HCT116 (cell line): ENCODE results near the gene DOCK4.

Source experiments
- EZH2 ChIP-seq: fragments of 200-600 bp; sonication (generic); IDR thresholded peaks from 2 replicates; pipeline ENCODE4 v1.6.1; 2017; ENCODE audit warnings: antibody characterized with exemption, mixed run types
- POLR2A ChIP-seq: IDR thresholded peaks from 2 replicates; pipeline ENCODE4 v1.7.0; 2011; ENCODE audit warnings: borderline replicate concordance; ENCODE audit not compliant: insufficient read depth, insufficient read length; ENCODE audit errors: extremely low read depth
- SP1 ChIP-seq: IDR thresholded peaks from 2 replicates; pipeline ENCODE4 v1.6.1; 2012; ENCODE audit warnings: low read depth
- TCF7L2 ChIP-seq: IDR thresholded peaks from 2 replicates; pipeline ENCODE4 v1.7.0; 2011; ENCODE audit warnings: borderline replicate concordance, inconsistent platforms; ENCODE audit not compliant: insufficient read depth, insufficient read length; ENCODE audit errors: extremely low read depth
- TF ChIP-seq, protein P1 (sequence below), 3 experiments: fragments of 200-600 bp in 1 of 3; sonication (generic) in 1 of 3; IDR thresholded peaks in 2 of 3; conservative IDR thresholded peaks in 1 of 3; 2 replicates each; pipeline ENCODE4 v1.5.1; 2012 to 2017; ENCODE audit warnings: low read depth in 2 of 3, low read length in 2 of 3, antibody characterized with exemption in 1 of 3, borderline replicate concordance in 1 of 3, control low read depth in 1 of 3, mild to moderate bottlenecking in 1 of 3, mixed read lengths in 1 of 3, mixed run types in 1 of 3, moderate library complexity in 1 of 3; ENCODE audit not compliant: insufficient read depth in 1 of 3
- TF ChIP-seq, protein P2 (sequence below): IDR thresholded peaks from 2 replicates; pipeline ENCODE4 v1.6.1; 2012; ENCODE audit warnings: low read depth
- TF ChIP-seq, protein P3 (sequence below): IDR thresholded peaks from 2 replicates; pipeline ENCODE4 v1.6.1; 2012
- TF ChIP-seq, protein P4 (sequence below): IDR thresholded peaks from 2 replicates; pipeline ENCODE4 v1.6.1; 2012

DNA sequence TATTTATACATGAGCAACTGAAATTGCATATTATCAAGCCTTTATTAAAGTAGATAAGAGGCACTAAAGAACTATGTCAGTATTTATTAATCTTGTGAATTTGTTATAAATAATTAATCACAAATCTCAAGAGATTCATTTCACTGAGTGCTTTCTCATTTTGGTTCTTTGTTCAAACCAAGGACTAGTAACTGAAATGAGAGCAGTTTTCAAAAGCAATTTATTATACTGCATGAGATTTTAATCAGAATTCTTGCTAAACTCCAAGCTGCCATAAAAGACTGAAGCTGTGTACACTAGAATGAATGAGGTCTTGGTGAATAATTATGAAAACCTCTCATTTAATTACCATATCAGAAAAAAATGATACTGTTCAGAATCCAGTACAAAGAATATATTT is 419.1 kb downstream of the DOCK4 start:
- TF ChIP-seq, protein P1, sequence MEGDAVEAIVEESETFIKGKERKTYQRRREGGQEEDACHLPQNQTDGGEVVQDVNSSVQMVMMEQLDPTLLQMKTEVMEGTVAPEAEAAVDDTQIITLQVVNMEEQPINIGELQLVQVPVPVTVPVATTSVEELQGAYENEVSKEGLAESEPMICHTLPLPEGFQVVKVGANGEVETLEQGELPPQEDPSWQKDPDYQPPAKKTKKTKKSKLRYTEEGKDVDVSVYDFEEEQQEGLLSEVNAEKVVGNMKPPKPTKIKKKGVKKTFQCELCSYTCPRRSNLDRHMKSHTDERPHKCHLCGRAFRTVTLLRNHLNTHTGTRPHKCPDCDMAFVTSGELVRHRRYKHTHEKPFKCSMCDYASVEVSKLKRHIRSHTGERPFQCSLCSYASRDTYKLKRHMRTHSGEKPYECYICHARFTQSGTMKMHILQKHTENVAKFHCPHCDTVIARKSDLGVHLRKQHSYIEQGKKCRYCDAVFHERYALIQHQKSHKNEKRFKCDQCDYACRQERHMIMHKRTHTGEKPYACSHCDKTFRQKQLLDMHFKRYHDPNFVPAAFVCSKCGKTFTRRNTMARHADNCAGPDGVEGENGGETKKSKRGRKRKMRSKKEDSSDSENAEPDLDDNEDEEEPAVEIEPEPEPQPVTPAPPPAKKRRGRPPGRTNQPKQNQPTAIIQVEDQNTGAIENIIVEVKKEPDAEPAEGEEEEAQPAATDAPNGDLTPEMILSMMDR (IDR thresholded peaks at IDR 0.05 in 2 of 3, conservative IDR thresholded peaks at IDR 0.05 in 1 of 3; ENCODE audit: borderline replicate concordance in 1 of 3, insufficient read depth in 1 of 3, low read depth in 2 of 3, low read length in 2 of 3): no peak
- TF ChIP-seq, protein P2, sequence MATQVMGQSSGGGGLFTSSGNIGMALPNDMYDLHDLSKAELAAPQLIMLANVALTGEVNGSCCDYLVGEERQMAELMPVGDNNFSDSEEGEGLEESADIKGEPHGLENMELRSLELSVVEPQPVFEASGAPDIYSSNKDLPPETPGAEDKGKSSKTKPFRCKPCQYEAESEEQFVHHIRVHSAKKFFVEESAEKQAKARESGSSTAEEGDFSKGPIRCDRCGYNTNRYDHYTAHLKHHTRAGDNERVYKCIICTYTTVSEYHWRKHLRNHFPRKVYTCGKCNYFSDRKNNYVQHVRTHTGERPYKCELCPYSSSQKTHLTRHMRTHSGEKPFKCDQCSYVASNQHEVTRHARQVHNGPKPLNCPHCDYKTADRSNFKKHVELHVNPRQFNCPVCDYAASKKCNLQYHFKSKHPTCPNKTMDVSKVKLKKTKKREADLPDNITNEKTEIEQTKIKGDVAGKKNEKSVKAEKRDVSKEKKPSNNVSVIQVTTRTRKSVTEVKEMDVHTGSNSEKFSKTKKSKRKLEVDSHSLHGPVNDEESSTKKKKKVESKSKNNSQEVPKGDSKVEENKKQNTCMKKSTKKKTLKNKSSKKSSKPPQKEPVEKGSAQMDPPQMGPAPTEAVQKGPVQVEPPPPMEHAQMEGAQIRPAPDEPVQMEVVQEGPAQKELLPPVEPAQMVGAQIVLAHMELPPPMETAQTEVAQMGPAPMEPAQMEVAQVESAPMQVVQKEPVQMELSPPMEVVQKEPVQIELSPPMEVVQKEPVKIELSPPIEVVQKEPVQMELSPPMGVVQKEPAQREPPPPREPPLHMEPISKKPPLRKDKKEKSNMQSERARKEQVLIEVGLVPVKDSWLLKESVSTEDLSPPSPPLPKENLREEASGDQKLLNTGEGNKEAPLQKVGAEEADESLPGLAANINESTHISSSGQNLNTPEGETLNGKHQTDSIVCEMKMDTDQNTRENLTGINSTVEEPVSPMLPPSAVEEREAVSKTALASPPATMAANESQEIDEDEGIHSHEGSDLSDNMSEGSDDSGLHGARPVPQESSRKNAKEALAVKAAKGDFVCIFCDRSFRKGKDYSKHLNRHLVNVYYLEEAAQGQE: no peak
- TF ChIP-seq, protein P3, sequence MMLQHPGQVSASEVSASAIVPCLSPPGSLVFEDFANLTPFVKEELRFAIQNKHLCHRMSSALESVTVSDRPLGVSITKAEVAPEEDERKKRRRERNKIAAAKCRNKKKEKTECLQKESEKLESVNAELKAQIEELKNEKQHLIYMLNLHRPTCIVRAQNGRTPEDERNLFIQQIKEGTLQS: no peak
- TF ChIP-seq TCF7L2 (no peak), EZH2 (no peak), SP1 (no peak), POLR2A (no peak)
- TF ChIP-seq, protein P4, sequence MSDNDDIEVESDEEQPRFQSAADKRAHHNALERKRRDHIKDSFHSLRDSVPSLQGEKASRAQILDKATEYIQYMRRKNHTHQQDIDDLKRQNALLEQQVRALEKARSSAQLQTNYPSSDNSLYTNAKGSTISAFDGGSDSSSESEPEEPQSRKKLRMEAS: no peak
